Measurements from ENCODE around the gene ESYT3. TPM values are rescaled to one million over a fixed set of nuclear protein-coding genes. Genes with fewer than 3 reads are reported as not detected.

ESYT3 gene
- total and polyA plus RNA-seq, 2 of the 8 experiments (the other 6 are each of a cell fraction or from before 2014, with no cell fraction given) = 4.4 to 7.3 TPM

GRCh38 chr3:138464491-138464860 lies 30.1 kb downstream of the ESYT3 start:
- Histone ChIP-seq H3K9me3 (ENCODE audit: insufficient read depth in 2 of 2, low read depth in 1 of 2, low read length in 1 of 2) (no peaks in the 10 kb centered on the region), H4K5ac (ENCODE audit: insufficient read length, low read depth, low read length) (no peak overlapping the region), H3K9ac (replicated peaks in 1 of 4; ENCODE audit: extremely low read depth in 1 of 4, low read depth in 3 of 4, low read length in 3 of 4) (no peak overlapping the region), H3K4me2 (ENCODE audit: insufficient read depth in 1 of 2, low read depth in 2 of 2, low read length in 2 of 2) (no peak overlapping the region), H3K23me2 (ENCODE audit: low read depth, low read length) (no peaks in the 10 kb centered on the region), H2BK120ac (replicated peaks; ENCODE audit: low read depth, low read length) (no peak overlapping the region), H3K36me3 (ENCODE audit: control insufficient read depth in 2 of 4, insufficient read depth in 4 of 4, low read length in 3 of 4) (no peaks in the 10 kb centered on the region; a peak in 2 of 8 replicates), H3K18ac (ENCODE audit: extremely low read depth, low read length) (no peak overlapping the region), H3K23ac (ENCODE audit: insufficient read length) (no peak overlapping the region), H2BK15ac (ENCODE audit: low read length) (no peak overlapping the region), H3K14ac (ENCODE audit: insufficient read length) (no peak overlapping the region), H4K8ac (ENCODE audit: extremely low read depth, insufficient read depth, low read length) (no peak overlapping the region; the same call in 1 of the 2 replicates), H2BK12ac (ENCODE audit: low read depth, low read length) (no peak overlapping the region), H3K79me1 (ENCODE audit: low read depth, low read length) (no peaks in the 10 kb centered on the region), H3K56ac (replicated peaks; ENCODE audit: insufficient read length, low read depth, low read length) (no peak overlapping the region), H2AK5ac (ENCODE audit: low read depth, low read length) (no peak overlapping the region), H3K4me3 (ENCODE audit: extremely low read depth in 1 of 4, insufficient read depth in 2 of 4, low read depth in 3 of 4, low read length in 4 of 4) (no peak overlapping the region), H4K20me1 (replicated peaks in 1 of 2; ENCODE audit: control insufficient read depth in 1 of 2, insufficient read depth in 2 of 2, low read length in 2 of 2) (peaks cover 0 to 6% of the 10 kb centered on the region in 2 experiments), H2AFZ (ENCODE audit: low read length) (no peak overlapping the region), H2BK20ac (ENCODE audit: low read length) (no peak overlapping the region), H3K79me2 (ENCODE audit: control insufficient read depth in 1 of 2, insufficient read depth in 2 of 2, low read length in 2 of 2) (no peaks in the 10 kb centered on the region), H3K4me1 (replicated peaks in 1 of 4; ENCODE audit: control insufficient read depth in 3 of 4, insufficient read depth in 4 of 4, low read length in 3 of 4) (peaks cover 0 to 3% (median 0%) of the 10 kb centered on the region in 4 experiments; a peak in 4 of 7 replicates), H2BK5ac (ENCODE audit: low read depth, low read length) (no peak overlapping the region), H3K27me3 (replicated peaks in 1 of 4; ENCODE audit: control insufficient read depth in 3 of 4, extremely low read depth in 1 of 4, insufficient read depth in 3 of 4, low read length in 3 of 4) (no peaks in the 10 kb centered on the region), H4K91ac (replicated peaks; ENCODE audit: insufficient read length, low read length) (no peak overlapping the region), H3K27ac (ENCODE audit: low read depth, low read length) (no peak overlapping the region), H3K4ac (replicated peaks; ENCODE audit: insufficient read length, low read depth, low read length) (no peak overlapping the region)
- WGBS, 2 experiments (ENCODE audit: extremely low coverage in 1 of 2, insufficient coverage in 1 of 2, insufficient read length in 1 of 2, insufficient replicate concordance in 2 of 2, low coverage in 1 of 2, low lambda C conversion rate in 2 of 2, missing lambda C conversion rate in 1 of 2) = 86% methylated on average over 2 of the region's 2 CpGs; no CpG with 5 or more reads in 1 of the 2 experiments
- CTCF ChIA-PET (ENCODE audit: partially characterized antibody) = interaction anchor here (1.1 to 2.3 kb wide), 3 partner anchors 7 to 26 kb away, joined by 3 to 10 read pairs (median 5); no protein-coding TSS in a partner anchor
- FAIRE-seq = no peak
- POLR2A ChIA-PET (ENCODE audit: partially characterized antibody) = no interaction called here
- TF ChIP-seq SAP30 (IDR thresholded peaks at IDR 0.05; ENCODE audit: insufficient read depth, insufficient replicate concordance, low read length) (no peak), EZH2 (IDR thresholded peaks at IDR 0.05; ENCODE audit: low read depth, low read length, severe bottlenecking) (no peak), MAFK (IDR thresholded peaks at IDR 0.05; ENCODE audit: low read depth, low read length) (no peak), SIX5 (IDR thresholded peaks at IDR 0.05; ENCODE audit: low read depth, low read length) (no peak), TBP (IDR thresholded peaks at IDR 0.05; ENCODE audit: low read depth, low read length) (no peak), EP300 (IDR thresholded peaks at IDR 0.05; ENCODE audit: borderline replicate concordance in 1 of 2, low read depth in 2 of 2, low read length in 2 of 2) (no peak), BCL11A (IDR thresholded peaks at IDR 0.05; ENCODE audit: low read depth in 2 of 2, low read length in 2 of 2) (no peak), TAF1 (IDR thresholded peaks at IDR 0.05; ENCODE audit: low read depth, low read length) (no peak), USF2 (IDR thresholded peaks at IDR 0.05; ENCODE audit: low read length) (no peak), CBX5 (IDR thresholded peaks at IDR 0.05; ENCODE audit: low read depth, low read length) (no peak), TAF7 (optimal IDR thresholded peaks at IDR 0.05; ENCODE audit: borderline replicate concordance, low read depth, low read length) (no peak), KDM1A (IDR thresholded peaks at IDR 0.05; ENCODE audit: borderline replicate concordance, low read length) (no peak)
- no peak for DNase-seq (ENCODE audit: low read depth in 1 of 2, low spot score in 2 of 2)

Data from H1 (cell line).